GM23338 (cell line): ENCODE measurements around the gene TMPRSS9. TPM values are rescaled to one million over a fixed set of nuclear protein-coding genes. Genes with fewer than 3 reads are reported as not detected.

Experiments
- ATAC-seq: fragments of 200-7000 bp; cut with Tn5 transposase; 3 replicates; pipeline ENCODE4 v1.9.1; 2020
- DNase-seq: peaks from one replicate; pipeline ENCODE4 v3.0.0-alpha.2; 2015; ENCODE audit warnings: low spot score
- H2AFZ ChIP-seq: fragments of 200-600 bp; sonication (generic); 2 replicates; pipeline ENCODE4 v1.8.0; 2016; ENCODE audit warnings: antibody characterized with exemption, mild to moderate bottlenecking, moderate library complexity
- H3F3A ChIP-seq: fragments of 200-600 bp; sonication (generic); replicated peaks from 2 replicates; pipeline ENCODE4 v1.8.0; 2017; ENCODE audit warnings: antibody characterized with exemption, mixed run types, low read depth
- H3K27ac ChIP-seq: fragments of 200-600 bp; sonication (generic); 2 replicates; pipeline ENCODE4 v1.6.1; 2016; ENCODE audit warnings: low read depth
- H3K27me3 ChIP-seq: fragments of 200-600 bp; sonication (generic); 2 replicates; pipeline ENCODE4 v1.8.0; 2016; ENCODE audit warnings: mild to moderate bottlenecking, mixed run types, moderate library complexity; ENCODE audit not compliant: insufficient read depth
- H3K36me3 ChIP-seq: fragments of 200-600 bp; sonication (generic); 2 replicates; pipeline ENCODE4 v1.8.0; 2016; ENCODE audit warnings: mild to moderate bottlenecking; ENCODE audit not compliant: insufficient read depth
- H3K4me1 ChIP-seq: fragments of 200-600 bp; sonication (generic); 2 replicates; pipeline ENCODE4 v1.8.0; 2016; ENCODE audit warnings: mild to moderate bottlenecking, moderate library complexity; ENCODE audit not compliant: insufficient read depth
- H3K4me2 ChIP-seq: fragments of 200-600 bp; sonication (generic); 2 replicates; pipeline ENCODE4 v1.7.1; 2017; ENCODE audit warnings: mixed run types
- H3K4me3 ChIP-seq: fragments of 200-600 bp; sonication (generic); 2 replicates; pipeline ENCODE4 v1.6.1; 2016; ENCODE audit warnings: mixed run types
- H3K79me2 ChIP-seq: fragments of 200-600 bp; sonication (generic); replicated peaks from 2 replicates; pipeline ENCODE4 v1.8.0; 2017; ENCODE audit warnings: mild to moderate bottlenecking; ENCODE audit not compliant: insufficient read depth
- H3K9me2 ChIP-seq: fragments of 200-600 bp; sonication (generic); 2 replicates; pipeline ENCODE4 v1.8.0; 2017; ENCODE audit not compliant: insufficient read depth
- H4K20me1 ChIP-seq: fragments of 200-600 bp; sonication (generic); replicated peaks from 2 replicates; pipeline ENCODE4 v1.8.0; 2017; ENCODE audit warnings: mild to moderate bottlenecking; ENCODE audit not compliant: insufficient read depth
- H3K27ac Mint-ChIP-seq: 2 replicates; pipeline ENCODE4 v1.8.0; 2020; ENCODE audit warnings: inconsistent platforms, mild to moderate bottlenecking, moderate library complexity, mixed read lengths
- H3K27me3 Mint-ChIP-seq: 3 replicates; pipeline ENCODE4 v1.8.0; 2022; ENCODE audit warnings: low read depth, mild to moderate bottlenecking, moderate library complexity, mixed read lengths, inconsistent platforms; ENCODE audit not compliant: insufficient read depth, poor library complexity
- H3K36me3 Mint-ChIP-seq: 3 replicates; pipeline ENCODE4 v1.8.0; 2021; ENCODE audit warnings: low read depth, mild to moderate bottlenecking, inconsistent platforms, moderate library complexity, mixed read lengths
- H3K4me1 Mint-ChIP-seq: 3 replicates; pipeline ENCODE4 v1.8.0; 2020; ENCODE audit warnings: mild to moderate bottlenecking, inconsistent platforms, mixed read lengths
- H3K4me3 Mint-ChIP-seq: 3 replicates; pipeline ENCODE4 v1.8.0; 2021; ENCODE audit warnings: moderate library complexity, mild to moderate bottlenecking, inconsistent platforms, mixed read lengths
- H3K9me3 Mint-ChIP-seq: 3 replicates; pipeline ENCODE4 v1.8.0; 2020; ENCODE audit warnings: moderate library complexity, mild to moderate bottlenecking, inconsistent platforms, mixed read lengths
- CREB1 ChIP-seq: fragments of 250-450 bp; sonication (Bioruptor Pico); IDR thresholded peaks from 2 replicates; pipeline ENCODE4 v1.5.0; 2020; ENCODE audit warnings: low read depth, mild to moderate bottlenecking, moderate library complexity
- CTCF ChIP-seq, 2 experiments: fragments of 200-600 bp in 1 of 2; sonication (generic) in 1 of 2; conservative IDR thresholded peaks; 2 replicates each; pipeline versions ENCODE4 v1.5.1 to v1.6.1; 2016 to 2017; ENCODE audit warnings: antibody characterized with exemption in 2 of 2, low read depth in 2 of 2, mild to moderate bottlenecking in 2 of 2, moderate library complexity in 1 of 2
- ETS1 ChIP-seq: IDR thresholded peaks from 2 replicates; pipeline ENCODE4 v1.6.1; 2016; ENCODE audit warnings: antibody characterized with exemption
- EZH2 ChIP-seq: fragments of 200-600 bp; sonication (generic); IDR thresholded peaks from one replicate; pipeline ENCODE4 v1.8.0; 2017; ENCODE audit warnings: antibody characterized with exemption, mild to moderate bottlenecking, low read depth; ENCODE audit not compliant: unreplicated experiment
- EZH2phosphoT487 ChIP-seq: fragments of 200-600 bp; sonication (generic); IDR thresholded peaks from one replicate; pipeline ENCODE4 v1.8.1; 2018; ENCODE audit warnings: antibody characterized with exemption; ENCODE audit not compliant: unreplicated experiment
- JUNB ChIP-seq: IDR thresholded peaks from one replicate; pipeline ENCODE4 v1.6.1; 2016; ENCODE audit warnings: antibody characterized with exemption; ENCODE audit not compliant: unreplicated experiment
- NANOG ChIP-seq: IDR thresholded peaks from 2 replicates; pipeline ENCODE4 v1.6.1; 2016; ENCODE audit warnings: antibody characterized with exemption, borderline replicate concordance
- POLR2AphosphoS5 ChIP-seq: IDR thresholded peaks from 2 replicates; pipeline ENCODE4 v1.6.1; 2016; ENCODE audit warnings: antibody characterized with exemption, low read depth
- REST ChIP-seq: IDR thresholded peaks from one replicate; pipeline ENCODE4 v1.6.1; 2018; ENCODE audit warnings: antibody characterized with exemption; ENCODE audit not compliant: unreplicated experiment
- STAT1 ChIP-seq: IDR thresholded peaks from one replicate; pipeline ENCODE4 v1.6.1; 2016; ENCODE audit warnings: antibody characterized with exemption; ENCODE audit not compliant: unreplicated experiment
- ZNF114 ChIP-seq: fragments of 250-450 bp; sonication (Bioruptor Pico); IDR thresholded peaks from 2 replicates; pipeline ENCODE4 v1.5.0; 2020; ENCODE audit warnings: mild to moderate bottlenecking, moderate library complexity
- ZNF462 ChIP-seq: fragments of 250-450 bp; sonication (Bioruptor Pico); IDR thresholded peaks from 2 replicates; pipeline ENCODE4 v1.5.0; 2020; ENCODE audit warnings: mild to moderate bottlenecking, moderate library complexity
- polyA plus RNA-seq: library from polyadenylated mRNA; unstranded; fragments of >200 nt; fragmentation: Nextera tagmentation; extraction: Ambion mirVana; gene quantifications from 2 replicates; pipeline ENCODE4 v1.2.1, GENCODE V29; 2016
- total RNA-seq: library from RNA; depleted of rRNA; stranded (reverse); fragments of >200 nt; shearing (Covaris generic); gene quantifications from 2 replicates; pipeline ENCODE4 v1.2.3, GENCODE V29; 2014

The TMPRSS9 gene
- total and polyA plus RNA-seq, 2 experiments from 2014 or later = 0.05 to 0.28 TPM

- no peak overlapping the region for H3K4me3 ChIP-seq
- H3K4me3 Mint-ChIP-seq = no peak overlapping the region
- H4K20me1 ChIP-seq = peaks cover 33% of the 10 kb centered on the region
Measured at GRCh38 chr19:2449019-2449418, 89.0 kb downstream of the TMPRSS9 start.

More at GRCh38 chr19:2449019-2449418, 89.0 kb downstream of the TMPRSS9 start:
- Histone ChIP-seq H2AFZ (no peak overlapping the region), H3K4me1 (peaks cover 13% of the 10 kb centered on the region), H3K27me3 (no peaks in the 10 kb centered on the region), H3K27ac (no peak overlapping the region), H3K79me2 (peaks cover 82% of the 10 kb centered on the region), H3F3A (no peaks in the 10 kb centered on the region), H3K9me2 (no peaks in the 10 kb centered on the region), H3K4me2 (no peak overlapping the region), H3K36me3 (no peaks in the 10 kb centered on the region)
- Mint-ChIP-seq H3K4me1 (peaks cover 25% of the 10 kb centered on the region), H3K36me3 (peaks cover 9% of the 10 kb centered on the region), H3K27me3 (peaks cover 10% of the 10 kb centered on the region), H3K27ac (no peak overlapping the region), H3K9me3 (no peaks in the 10 kb centered on the region)
- ATAC-seq (no peak), DNase-seq (no peak)
- TF ChIP-seq STAT1 (no peak), CTCF (conservative IDR thresholded peaks at IDR 0.05; ENCODE audit: low read depth in 2 of 2) (no peak), EZH2 (no peak), ETS1 (no peak), CREB1 (CRISPR knock-in tag) (no peak), EZH2phosphoT487 (no peak), ZNF114 (CRISPR knock-in tag) (no peak), REST (no peak), NANOG (no peak), ZNF462 (CRISPR knock-in tag) (no peak), POLR2AphosphoS5 (no peak), JUNB (no peak)
